Activated CD8-positive, alpha-beta T cell treated with anti-CD3 and anti-CD28 coated beads for 36 hours (primary cell): ENCODE results near the gene ADCK2. TPM values are rescaled to one million over a fixed set of nuclear protein-coding genes. Genes with fewer than 3 reads are reported as not detected.

Source experiments
- ATAC-seq: fragments of 200-7000 bp; cut with Tn5 transposase; one replicate; pipeline ENCODE4 v1.10.0; 2021; ENCODE audit warnings: mild to moderate bottlenecking, moderate library complexity
- CTCF ChIA-PET: fragments of 350-600 bp; sonication (Branson Sonifier 250); formaldehyde crosslinking; loops from one replicate; lab custom pipeline; 2021; ENCODE audit warnings: antibody characterized with exemption; lab: Charles Lee
- POLR2A ChIA-PET: fragments of 350-600 bp; sonication (Branson Sonifier 250); formaldehyde crosslinking; loops from one replicate; lab custom pipeline; 2021; ENCODE audit warnings: antibody characterized with exemption; lab: Charles Lee
- DNase-seq: peaks from one replicate; pipeline ENCODE4 v3.0.0-alpha.2; 2020
- H3K27ac Mint-ChIP-seq: one replicate; pipeline ENCODE4 v1.8.0; 2021; ENCODE audit warnings: mild to moderate bottlenecking, mixed read lengths
- H3K27me3 Mint-ChIP-seq: one replicate; pipeline ENCODE4 v1.8.0; 2021; ENCODE audit warnings: mixed read lengths
- H3K36me3 Mint-ChIP-seq: one replicate; pipeline ENCODE4 v1.8.0; 2021; ENCODE audit warnings: low read depth, mixed read lengths
- H3K4me1 Mint-ChIP-seq: one replicate; pipeline ENCODE4 v1.8.0; 2021; ENCODE audit warnings: low read depth, mixed read lengths
- H3K4me3 Mint-ChIP-seq: one replicate; pipeline ENCODE4 v1.8.0; 2021; ENCODE audit warnings: mild to moderate bottlenecking, moderate library complexity, mixed read lengths
- H3K9me3 Mint-ChIP-seq: one replicate; pipeline ENCODE4 v1.8.0; 2021; ENCODE audit warnings: mixed read lengths
- intact Hi-C: fragments of 100-400 bp; cut with micrococcal nuclease; formaldehyde crosslinking; loops from one replicate; pipeline ENCODE4 v1.10.0; 2022
- total RNA-seq, 2 experiments: library from RNA; stranded (reverse); gene quantifications; one replicate each; pipeline ENCODE4 v1.2.3, GENCODE V29; 2021
- TF ChIP-seq, protein P1 (sequence below): fragments of 200-600 bp; IDR thresholded peaks from one replicate; pipeline ENCODE4 v1.8.0; 2022; ENCODE audit warnings: antibody characterized with exemption, mild to moderate bottlenecking

The ADCK2 gene
- total RNA-seq, 2 experiments from 2014 or later: 20.0 to 21.5 TPM

DNA sequence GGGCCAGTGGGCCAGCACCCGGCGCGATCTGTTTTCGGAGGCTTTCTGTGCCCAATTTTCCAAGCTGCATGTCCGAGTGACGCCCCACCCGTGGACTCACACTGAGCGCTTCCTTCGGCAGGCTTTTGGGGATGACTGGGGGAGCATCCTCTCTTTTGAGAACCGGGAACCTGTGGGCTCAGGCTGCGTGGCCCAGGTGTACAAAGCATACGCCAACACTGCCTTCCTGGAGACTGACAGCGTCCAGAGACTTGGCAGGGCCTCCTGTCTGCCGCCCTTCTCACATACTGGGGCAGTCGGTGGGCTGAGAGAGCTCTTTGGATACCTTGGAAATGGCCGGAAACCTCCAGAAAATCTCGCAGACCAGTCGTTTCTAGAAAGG, 1.0 kb downstream of the ADCK2 start:
- Mint-ChIP-seq H3K27ac (peak overlapping the region; percentile 78), H3K4me1 (peaks cover 35% of the 10 kb centered on the region), H3K9me3 (no peaks in the 10 kb centered on the region), H3K36me3 (peaks cover 17% of the 10 kb centered on the region), H3K4me3 (peak overlapping the region; percentile 86), H3K27me3 (no peaks in the 10 kb centered on the region)
- TF ChIP-seq, protein P1, sequence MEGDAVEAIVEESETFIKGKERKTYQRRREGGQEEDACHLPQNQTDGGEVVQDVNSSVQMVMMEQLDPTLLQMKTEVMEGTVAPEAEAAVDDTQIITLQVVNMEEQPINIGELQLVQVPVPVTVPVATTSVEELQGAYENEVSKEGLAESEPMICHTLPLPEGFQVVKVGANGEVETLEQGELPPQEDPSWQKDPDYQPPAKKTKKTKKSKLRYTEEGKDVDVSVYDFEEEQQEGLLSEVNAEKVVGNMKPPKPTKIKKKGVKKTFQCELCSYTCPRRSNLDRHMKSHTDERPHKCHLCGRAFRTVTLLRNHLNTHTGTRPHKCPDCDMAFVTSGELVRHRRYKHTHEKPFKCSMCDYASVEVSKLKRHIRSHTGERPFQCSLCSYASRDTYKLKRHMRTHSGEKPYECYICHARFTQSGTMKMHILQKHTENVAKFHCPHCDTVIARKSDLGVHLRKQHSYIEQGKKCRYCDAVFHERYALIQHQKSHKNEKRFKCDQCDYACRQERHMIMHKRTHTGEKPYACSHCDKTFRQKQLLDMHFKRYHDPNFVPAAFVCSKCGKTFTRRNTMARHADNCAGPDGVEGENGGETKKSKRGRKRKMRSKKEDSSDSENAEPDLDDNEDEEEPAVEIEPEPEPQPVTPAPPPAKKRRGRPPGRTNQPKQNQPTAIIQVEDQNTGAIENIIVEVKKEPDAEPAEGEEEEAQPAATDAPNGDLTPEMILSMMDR: no peak
- intact Hi-C loops: no loop called here
- DNase-seq (no peak), ATAC-seq (no peak)
- ChIA-PET CTCF (interaction anchor here (1.1 to 2.3 kb wide), 4 partner anchors 12 to 197 kb away, joined by 3 to 7 read pairs (median 4); no protein-coding TSS in a partner anchor), POLR2A (interaction anchor here (1.1 to 3.6 kb wide), 3 partner anchors 11 to 45 kb away, joined by 3 to 14 read pairs (median 3); partner anchors contain the start of gene NDUFB2)

DNA sequence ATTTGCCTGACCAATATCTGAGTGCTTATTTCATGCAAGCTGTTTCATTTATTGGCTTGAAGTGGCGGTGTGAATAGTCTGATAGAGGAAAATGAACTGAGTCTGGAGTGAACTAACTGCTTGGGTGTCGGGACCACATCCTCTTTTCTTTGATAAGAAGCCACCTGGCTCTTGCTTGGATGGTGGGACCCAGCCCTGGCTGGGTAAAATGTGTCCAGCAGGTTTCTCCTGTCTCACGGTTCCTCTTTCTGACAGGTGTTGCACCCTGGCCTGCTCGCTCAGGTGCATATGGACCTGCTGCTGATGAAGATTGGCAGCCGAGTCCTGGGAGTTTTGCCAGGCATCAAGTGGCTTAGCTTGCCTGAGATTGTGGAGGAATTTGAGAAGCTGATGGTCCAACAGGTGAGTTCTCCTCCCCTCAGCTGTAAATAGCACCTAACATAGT, 1.6 kb downstream of the ADCK2 start:
- POLR2A ChIA-PET: interaction anchor here (1.2 to 3.6 kb wide), 2 partner anchors 10 to 22 kb away, joined by 3 to 14 read pairs; partner anchors contain the start of gene NDUFB2
- intact Hi-C loops: no loop called here
- DNase-seq (no peak), ATAC-seq (no peak)
- H3K27ac Mint-ChIP-seq: peak overlapping the region; percentile 57
- H3K4me3 Mint-ChIP-seq: peak overlapping the region; percentile 86
- TF ChIP-seq, protein P1: no peak
- H3K4me1 Mint-ChIP-seq: peaks cover 35% of the 10 kb centered on the region
- H3K27me3 Mint-ChIP-seq: no peaks in the 10 kb centered on the region
- H3K36me3 Mint-ChIP-seq: peaks cover 23% of the 10 kb centered on the region
- no peaks in the 10 kb centered on the region for H3K9me3 Mint-ChIP-seq
- CTCF ChIA-PET: interaction anchor here (0.8 to 2.3 kb wide), 8 partner anchors 12 to 198 kb away, joined by 3 to 7 read pairs (median 4); no protein-coding TSS in a partner anchor

- peak overlapping the region; percentile 86 for H3K4me3 Mint-ChIP-seq
- intact Hi-C loops: no loop called here
- TF ChIP-seq, protein P1: no peak
- H3K9me3 Mint-ChIP-seq: no peaks in the 10 kb centered on the region
- H3K27me3 Mint-ChIP-seq: no peaks in the 10 kb centered on the region
- no peak for ATAC-seq
- DNase-seq: no peak
- H3K4me1 Mint-ChIP-seq: peaks cover 35% of the 10 kb centered on the region
- H3K27ac Mint-ChIP-seq: peak overlapping the region; percentile 55
- ChIA-PET POLR2A (interaction anchor here (1.1 to 3.6 kb wide), 2 partner anchors 11 to 22 kb away, joined by 3 to 14 read pairs; partner anchors contain the start of gene NDUFB2), CTCF (interaction anchor here (0.6 to 2.3 kb wide), 12 partner anchors 8 to 340 kb away, joined by 3 to 7 read pairs (median 4); partner anchors contain the start of gene MRPS33)
- peaks cover 26% of the 10 kb centered on the region for H3K36me3 Mint-ChIP-seq
These were observed 2.4 kb downstream of the ADCK2 start for GRCh38 chr7:140674899-140675701.

GRCh38 chr7:140675726-140676125, 3.0 kb downstream of the ADCK2 start:
- intact Hi-C loops: no loop called here
- Mint-ChIP-seq H3K36me3 (peaks cover 29% of the 10 kb centered on the region), H3K4me1 (peaks cover 35% of the 10 kb centered on the region), H3K9me3 (no peaks in the 10 kb centered on the region), H3K27ac (no peak overlapping the region), H3K27me3 (no peaks in the 10 kb centered on the region), H3K4me3 (no peak overlapping the region)
- POLR2A ChIA-PET: interaction anchor here (1.1 to 3.6 kb wide), 2 partner anchors 10 to 21 kb away, joined by 3 to 14 read pairs; partner anchors contain the start of gene NDUFB2
- CTCF ChIA-PET: interaction anchor here (1.0 to 1.5 kb wide), 6 partner anchors 10 to 339 kb away, joined by 3 to 6 read pairs (median 4); partner anchors contain the start of gene MRPS33
- TF ChIP-seq, protein P1: no peak
- DNase-seq (no peak), ATAC-seq (no peak)
